Muscle of leg (tissue), 9 donors: ENCODE measurements around the gene CFAP44. TPM values are rescaled to one million over a fixed set of nuclear protein-coding genes. Genes with fewer than 3 reads are reported as not detected.

ENCODE experiments used
- polyA plus RNA-seq, 8 donors: library from polyadenylated mRNA; unstranded; fragments of 120-200 nt; gene quantifications; one replicate each; pipeline versions ENCODE4 v1.2.1 to v1.2.3, GENCODE V29; 2013; ENCODE audit warnings: inconsistent platforms in 1 of 8, low replicate concordance in 1 of 8; ENCODE audit not compliant: insufficient read length in 8 of 8, insufficient read depth in 1 of 8
- total RNA-seq: library from RNA; stranded (reverse); fragments of 120-200 nt; gene quantifications from one replicate; pipeline ENCODE4 v1.2.4, GENCODE V29; 2013

The CFAP44 gene
- total and polyA plus RNA-seq, 9 donors = 4.2 to 8.0 (median 5.5) TPM

Other genes with a start within 250 kb of the CFAP44 start
- gene BOC, start 229.9 kb downstream of the CFAP44 start, total RNA-seq = 54.2 TPM
- gene BOC, start 229.9 kb downstream of the CFAP44 start, polyA plus RNA-seq = 10 to 100 TPM; 38.3 to 99.2 (median 58.8) TPM
- gene SPICE1, start 73.7 kb upstream of the CFAP44 start, total RNA-seq = 11.7 TPM
- 10 to 100 TPM in 1 of 8 donors, 1 to 10 TPM in 7; 5.9 to 13.8 (median 7.8) TPM for gene SPICE1, start 73.7 kb upstream of the CFAP44 start, polyA plus RNA-seq
- gene SIDT1, start 91.1 kb upstream of the CFAP44 start, total RNA-seq = 2.5 TPM
- 1 to 10 TPM; 1.8 to 3.7 (median 2.0) TPM for gene SIDT1, start 91.1 kb upstream of the CFAP44 start, polyA plus RNA-seq